HAP-1 (cell line): ENCODE data around the gene ELANE.
"Not testable (repeated sequence)": the region's sequence is repeated elsewhere in the genome, so short reads cannot be mapped to it uniquely, and the experiment has no call there.

Experiments
- DNase-seq, 2 experiments: peaks; one replicate each; pipeline ENCODE4 v3.0.0-alpha.2; 2016 to 2020; ENCODE audit warnings: low spot score in 2 of 2
- H3K27me3 ChIP-seq: fragments of 250-450 bp; sonication (Bioruptor Pico); 2 replicates; pipeline ENCODE4 v1.5.1; 2020; ENCODE audit warnings: low read depth, mild to moderate bottlenecking, moderate library complexity
- H3K36me3 ChIP-seq: fragments of 250-450 bp; sonication (Bioruptor Pico); replicated peaks from 2 replicates; pipeline ENCODE4 v1.5.1; 2020; ENCODE audit warnings: mild to moderate bottlenecking
- H3K4me1 ChIP-seq: fragments of 250-450 bp; sonication (Bioruptor Pico); 2 replicates; pipeline ENCODE4 v1.5.1; 2020; ENCODE audit warnings: mild to moderate bottlenecking
- H3K4me3 ChIP-seq: fragments of 250-450 bp; sonication (Bioruptor Pico); 2 replicates; pipeline ENCODE4 v1.5.1; 2020; ENCODE audit warnings: mild to moderate bottlenecking, moderate library complexity
- H3K9me3 ChIP-seq: fragments of 250-450 bp; sonication (Bioruptor Pico); 2 replicates; pipeline ENCODE4 v1.5.1; 2020; ENCODE audit warnings: mild to moderate bottlenecking, moderate library complexity
- in situ Hi-C: fragments of 300-500 bp; cut with MboI; formaldehyde crosslinking; loops from 3 replicates; pipeline ENCODE4 v1.14.3; 2020; ENCODE audit warnings: low sequenced_read_pairs, inconsistent platforms, mixed read lengths

ELANE gene

GRCh38 chr19:891421-892200 is 39.5 kb downstream of the ELANE start:
- Histone ChIP-seq H3K4me3 (peak overlapping the region; percentile 70), H3K36me3 (peaks cover 30% of the 10 kb centered on the region)
- H3K4me1 ChIP-seq, H3K27me3 ChIP-seq, in situ Hi-C loops, H3K9me3 ChIP-seq, DNase-seq: not testable (repeated sequence)

GRCh38 chr19:892243-892893 is 40.3 kb downstream of the ELANE start:
- Histone ChIP-seq H3K9me3 (no peaks in the 10 kb centered on the region), H3K4me1 (0 out of 2 replicates have a peak, but pooled peaks cover 2% of the 10 kb centered on the region), H3K27me3 (no peaks in the 10 kb centered on the region), H3K4me3 (peak overlapping the region; percentile 70), H3K36me3 (peaks cover 31% of the 10 kb centered on the region)
- DNase-seq: peak in 1 of 2 experiments; percentile 68
- in situ Hi-C loops: no loop called here

- in situ Hi-C loops: no loop called here
- Histone ChIP-seq H3K27me3 (no peaks in the 10 kb centered on the region), H3K9me3 (no peaks in the 10 kb centered on the region), H3K4me1 (0 out of 2 replicates have a peak, but pooled peaks cover 2% of the 10 kb centered on the region), H3K4me3 (peak within 1 kb of the TSS; percentile 70), H3K36me3 (peaks cover 31% of the 10 kb centered on the region)
- peak; percentile 91 to 95 for DNase-seq
These were observed 41.0 kb downstream of the ELANE start, which contains the start of the genes MED16 and RNU6-9 for GRCh38 chr19:892894-893689. TSS of gene MED16 (minus strand) at chr19:893187. CDS start at chr19:891131, 2,056 bp downstream. TSS of gene RNU6-9 (plus strand) at chr19:893484.

GRCh38 chr19:896434-896833 is 44.3 kb downstream of the ELANE start:
- in situ Hi-C loops: no loop called here
- Histone ChIP-seq H3K4me1 (0 out of 2 replicates have a peak, but pooled peaks cover 2% of the 10 kb centered on the region), H3K9me3 (no peaks in the 10 kb centered on the region), H3K36me3 (peaks cover 24% of the 10 kb centered on the region), H3K27me3 (no peaks in the 10 kb centered on the region), H3K4me3 (no peak overlapping the region)
- no peak for DNase-seq

GRCh38 chr19:896999-897398 is 44.9 kb downstream of the ELANE start:
- in situ Hi-C loops: no loop called here

GRCh38 chr19:897442-898039 is 45.4 kb downstream of the ELANE start:
- Histone ChIP-seq H3K4me3 (no peak overlapping the region), H3K36me3 (peaks cover 28% of the 10 kb centered on the region), H3K27me3 (no peaks in the 10 kb centered on the region), H3K9me3 (no peaks in the 10 kb centered on the region), H3K4me1 (0 out of 2 replicates have a peak, but pooled peaks cover 2% of the 10 kb centered on the region)
- in situ Hi-C loops: no loop called here
- no peak for DNase-seq

More at GRCh38 chr19:896999-897398, 44.9 kb downstream of the ELANE start:
- Histone ChIP-seq H3K27me3 (no peaks in the 10 kb centered on the region), H3K4me1 (0 out of 2 replicates have a peak, but pooled peaks cover 2% of the 10 kb centered on the region), H3K36me3 (peaks cover 26% of the 10 kb centered on the region), H3K9me3 (no peaks in the 10 kb centered on the region), H3K4me3 (no peak overlapping the region)
- no peak for DNase-seq

GRCh38 chr19:898663-899062 is 46.6 kb downstream of the ELANE start:
- in situ Hi-C loops: no loop called here
- Histone ChIP-seq H3K4me1 (0 out of 2 replicates have a peak, but pooled peaks cover 2% of the 10 kb centered on the region), H3K9me3 (no peaks in the 10 kb centered on the region), H3K27me3 (no peaks in the 10 kb centered on the region), H3K4me3 (no peak overlapping the region), H3K36me3 (peaks cover 28% of the 10 kb centered on the region)
- peak in 1 of 2 experiments; percentile 57 for DNase-seq

GRCh38 chr19:899336-900042 is 47.4 kb downstream of the ELANE start:
- peaks cover 28% of the 10 kb centered on the region for H3K36me3 ChIP-seq
- no peaks in the 10 kb centered on the region for H3K4me1 ChIP-seq

GRCh38 chr19:900043-900301 is 47.9 kb downstream of the ELANE start:
- no peak for DNase-seq

More at GRCh38 chr19:899336-900042, 47.4 kb downstream of the ELANE start:
- no peak for DNase-seq
- no peaks in the 10 kb centered on the region for H3K9me3 ChIP-seq
- H3K27me3 ChIP-seq: no peaks in the 10 kb centered on the region
- in situ Hi-C loops: no loop called here
- no peak overlapping the region for H3K4me3 ChIP-seq

GRCh38 chr19:900302-901111 is 48.4 kb downstream of the ELANE start:
- no peak overlapping the region for H3K4me3 ChIP-seq
- in situ Hi-C loops: no loop called here
- H3K27me3 ChIP-seq: no peaks in the 10 kb centered on the region
- peak in 1 of 2 experiments; percentile 69 for DNase-seq
- H3K4me1 ChIP-seq: no peaks in the 10 kb centered on the region
- H3K36me3 ChIP-seq: peaks cover 28% of the 10 kb centered on the region
- H3K9me3 ChIP-seq: no peaks in the 10 kb centered on the region

More at GRCh38 chr19:900043-900301, 47.9 kb downstream of the ELANE start:
- H3K27me3 ChIP-seq: no peaks in the 10 kb centered on the region
- in situ Hi-C loops: no loop called here
- H3K36me3 ChIP-seq: peaks cover 28% of the 10 kb centered on the region
- H3K4me1 ChIP-seq: no peaks in the 10 kb centered on the region
- no peak overlapping the region for H3K4me3 ChIP-seq
- H3K9me3 ChIP-seq: no peaks in the 10 kb centered on the region

- H3K4me3 ChIP-seq: no peak overlapping the region
- no peaks in the 10 kb centered on the region for H3K4me1 ChIP-seq
- in situ Hi-C loops: no loop called here
- H3K36me3 ChIP-seq: peaks cover 28% of the 10 kb centered on the region
- no peaks in the 10 kb centered on the region for H3K9me3 ChIP-seq
- no peaks in the 10 kb centered on the region for H3K27me3 ChIP-seq
- no peak for DNase-seq
These were observed 49.4 kb downstream of the ELANE start for GRCh38 chr19:901216-902092.

GRCh38 chr19:902093-902370 is 49.9 kb downstream of the ELANE start:
- in situ Hi-C loops: no loop called here
- H3K9me3 ChIP-seq: no peaks in the 10 kb centered on the region
- peaks cover 22% of the 10 kb centered on the region for H3K36me3 ChIP-seq
- H3K27me3 ChIP-seq: no peaks in the 10 kb centered on the region
- no peak overlapping the region for H3K4me3 ChIP-seq
- no peaks in the 10 kb centered on the region for H3K4me1 ChIP-seq
- no peak for DNase-seq
